Endothelial cell of umbilical vein (primary cell): ENCODE results near the gene RBM25. TPM values are rescaled to one million over a fixed set of nuclear protein-coding genes. Genes with fewer than 3 reads are reported as not detected.

ENCODE experiments used
- BruUV-seq: library from RNA; stranded (reverse); fragments of 400-500 nt; replicated peaks from 2 replicates; lab custom pipeline; 2021; lab: Mats Ljungman, UMichigan
- CTCF ChIA-PET: fragments of 300-600, 350-600 bp; sonication (Branson Sonifier 250); formaldehyde crosslinking; loops from one replicate; lab custom pipeline; 2021; ENCODE audit warnings: antibody characterized with exemption, inconsistent platforms; lab: Charles Lee
- POLR2A ChIA-PET: fragments of 300-600, 350-600 bp; sonication (Branson Sonifier 250); formaldehyde crosslinking; loops from one replicate; lab custom pipeline; 2021; ENCODE audit warnings: antibody characterized with exemption, inconsistent platforms; lab: Charles Lee
- DNase-seq: peaks from one replicate; pipeline ENCODE4 v3.0.0-alpha.2; 2011; ENCODE audit warnings: low read depth, low spot score
- FAIRE-seq: peaks from 2 replicates; lab custom pipeline; 2011; peaks lifted over from hg19 to GRCh38; lab: Jason Lieb, UNC
- H2AFZ ChIP-seq: 2 replicates; pipeline ENCODE4 v1.6.0; 2012; ENCODE audit warnings: low read depth, low read length, control low read depth, inconsistent platforms
- H3K27ac ChIP-seq: 2 replicates; pipeline ENCODE4 v1.5.1; 2011; ENCODE audit warnings: low read depth, mild to moderate bottlenecking, control low read depth, low read length, moderate library complexity; ENCODE audit not compliant: insufficient read depth
- H3K27me3 ChIP-seq, 2 experiments: 2 replicates each; pipeline versions ENCODE4 v1.6.0 to v1.6.1; 2011; ENCODE audit warnings: low read length in 2 of 2, mixed read lengths in 1 of 2; ENCODE audit not compliant: control insufficient read depth in 2 of 2, insufficient read depth in 2 of 2
- H3K36me3 ChIP-seq, 2 experiments: 2 replicates in 1 of 2; 3 replicates in 1 of 2; pipeline ENCODE4 v1.5.1; 2011; ENCODE audit warnings: low read length in 2 of 2, mild to moderate bottlenecking in 1 of 2, moderate library complexity in 1 of 2; ENCODE audit not compliant: control insufficient read depth in 2 of 2, insufficient read depth in 2 of 2; ENCODE audit errors: extremely low read depth in 1 of 2
- H3K4me1 ChIP-seq: 3 replicates; pipeline ENCODE4 v1.5.1; 2011; ENCODE audit warnings: mild to moderate bottlenecking, low read length; ENCODE audit not compliant: control insufficient read depth, insufficient read depth; ENCODE audit errors: extremely low read depth
- H3K4me2 ChIP-seq: 2 replicates; pipeline ENCODE4 v1.6.1; 2011; ENCODE audit warnings: low read length, control low read depth, mixed read lengths; ENCODE audit not compliant: insufficient read depth
- H3K4me3 ChIP-seq, 3 experiments: fragments of 200-600 bp in 1 of 3; sonication (generic), shearing (Covaris generic) in 1 of 3; replicated peaks in 1 of 3; 2 replicates each; pipeline ENCODE4 v1.5.1; 2011 to 2016; ENCODE audit warnings: control low read depth in 3 of 3, low read length in 3 of 3, mild to moderate bottlenecking in 2 of 3, inconsistent platforms in 1 of 3, low read depth in 1 of 3, moderate library complexity in 1 of 3; ENCODE audit not compliant: insufficient read depth in 1 of 3
- H3K79me2 ChIP-seq: 2 replicates; pipeline ENCODE4 v1.6.0; 2012; ENCODE audit warnings: low read length, inconsistent platforms; ENCODE audit not compliant: control insufficient read depth, insufficient read depth
- H3K9ac ChIP-seq: replicated peaks from 2 replicates; pipeline ENCODE3; 2011; ENCODE audit warnings: low read length, control low read depth; ENCODE audit not compliant: insufficient read depth; ENCODE audit errors: extremely low read depth
- H3K9me1 ChIP-seq: replicated peaks from 3 replicates; pipeline ENCODE4 v1.6.0; 2011; ENCODE audit warnings: mild to moderate bottlenecking, low read length; ENCODE audit not compliant: control insufficient read depth, insufficient read depth; ENCODE audit errors: extremely low read depth
- H3K9me3 ChIP-seq: replicated peaks from 2 replicates; pipeline ENCODE4 v1.5.1; 2012; ENCODE audit warnings: low read length, inconsistent platforms; ENCODE audit not compliant: control insufficient read depth, insufficient read depth
- H4K20me1 ChIP-seq: replicated peaks from 2 replicates; pipeline ENCODE3; 2011; ENCODE audit warnings: mild to moderate bottlenecking, low read length; ENCODE audit not compliant: control insufficient read depth, insufficient read depth; ENCODE audit errors: extremely low read depth
- EZH2 ChIP-seq: IDR thresholded peaks from 2 replicates; pipeline ENCODE4 v1.6.1; 2012; ENCODE audit warnings: borderline replicate concordance, low read depth, mild to moderate bottlenecking, moderate library complexity, low read length, inconsistent platforms; ENCODE audit not compliant: severe bottlenecking
- FOS ChIP-seq: IDR thresholded peaks from 2 replicates; pipeline ENCODE4 v1.6.1; 2011; ENCODE audit warnings: mild to moderate bottlenecking, low read length, moderate library complexity, borderline replicate concordance; ENCODE audit not compliant: insufficient read depth
- GATA2 ChIP-seq: IDR thresholded peaks from 2 replicates; pipeline ENCODE4 v1.7.0; 2011; ENCODE audit warnings: low read depth, mild to moderate bottlenecking, moderate library complexity, mixed read lengths, low read length; ENCODE audit not compliant: insufficient read length, insufficient read depth
- JUN ChIP-seq: IDR thresholded peaks from 2 replicates; pipeline ENCODE4 v1.6.1; 2011; ENCODE audit warnings: borderline replicate concordance, low read depth; ENCODE audit not compliant: insufficient read length, insufficient read depth
- MYC ChIP-seq: IDR thresholded peaks from one replicate; pipeline ENCODE4 v1.6.1; 2011; ENCODE audit warnings: mild to moderate bottlenecking, low read depth, low read length
- POLR2A ChIP-seq: IDR thresholded peaks from 2 replicates; pipeline ENCODE4 v1.6.1; 2012; ENCODE audit warnings: low read depth, mild to moderate bottlenecking, control low read depth, low read length
- POLR2AphosphoS5 ChIP-seq: IDR thresholded peaks from 2 replicates; pipeline ENCODE4 v1.6.1; 2012; ENCODE audit warnings: low read depth, mild to moderate bottlenecking, control low read depth, low read length, moderate library complexity; ENCODE audit not compliant: insufficient read depth
- dilution Hi-C: fragments of 300-500 bp; cut with MboI; formaldehyde crosslinking; loops from one replicate; pipeline ENCODE4 v1.15.0; 2019; ENCODE audit warnings: low sequenced_read_pairs; ENCODE audit not compliant: extremely low pct_ligation_motif_present
- intact Hi-C: fragments of 100-400 bp; cut with micrococcal nuclease; formaldehyde crosslinking; loops from one replicate; pipeline ENCODE4 v1.10.0; 2022
- polyA plus RNA-seq, 4 experiments: library from polyadenylated mRNA; depleted of rRNA in 3 of 4; stranded (reverse) in 3 of 4; unstranded in 1 of 4; fragments of >200 nt; gene quantifications; 2 replicates each; pipeline versions ENCODE4 v1.2.1 to v1.2.3, GENCODE V29; 2011 to 2012; ENCODE audit warnings: missing spikeins in 1 of 4
- total RNA-seq: library from RNA; stranded (reverse); gene quantifications from 2 replicates; pipeline ENCODE4 v1.2.3, GENCODE V29; 2021
- TF ChIP-seq, protein P1 (sequence below), 2 donors: IDR thresholded peaks; 1 replicate in 1 of 2; 2 replicates in 1 of 2; pipeline ENCODE4 v1.5.1; 2011; ENCODE audit warnings: low read length in 2 of 2, mild to moderate bottlenecking in 2 of 2, moderate library complexity in 2 of 2, control low read depth in 1 of 2, inconsistent platforms in 1 of 2, low read depth in 1 of 2; ENCODE audit not compliant: insufficient read depth in 1 of 2; ENCODE audit errors: extremely low read depth in 1 of 2
- TF ChIP-seq, protein P2 (sequence below): IDR thresholded peaks from 2 replicates; pipeline ENCODE4 v1.6.1; 2011; ENCODE audit not compliant: insufficient read depth, insufficient read length

Gene RBM25
- total and polyA plus RNA-seq, 2 donors (not counting 3 experiments of a cell fraction or from before 2014, with no cell fraction given), result 20.6 to 86.1 TPM

DNA sequence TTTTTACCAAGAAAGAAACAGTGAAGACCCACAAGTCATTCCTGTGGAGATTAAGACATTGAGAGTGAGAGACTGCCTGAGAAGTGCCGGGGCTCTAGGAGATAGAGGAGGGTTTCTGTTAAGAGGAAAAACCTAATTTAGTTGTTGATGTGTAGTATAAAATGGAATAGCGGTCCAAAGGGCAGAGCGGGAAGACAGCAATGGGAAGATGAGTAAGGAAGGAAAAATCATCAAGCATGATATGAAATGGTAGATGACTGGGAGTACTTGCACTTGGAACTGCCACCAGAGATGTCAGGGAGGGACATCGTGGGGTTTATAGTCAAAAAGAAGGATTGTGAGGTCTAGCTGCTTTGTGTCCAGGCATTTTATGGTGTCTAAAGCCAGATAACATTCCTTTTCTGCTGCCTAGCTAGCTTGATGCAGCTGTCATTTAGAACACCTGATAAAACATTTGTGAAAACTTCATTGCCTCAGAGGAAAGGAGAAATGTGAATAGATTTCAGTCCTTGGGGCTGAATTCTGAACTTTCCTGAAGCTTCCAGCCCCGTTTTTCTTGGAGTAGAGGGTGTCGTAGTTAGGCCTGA is 57.8 kb downstream of the RBM25 start:
- H3K27me3 ChIP-seq, result no peaks in the 10 kb centered on the region
- ChIA-PET CTCF (interaction anchor here (1.4 kb wide), 1 partner anchor 9 kb away, joined by 4 read pairs; no protein-coding TSS in a partner anchor), POLR2A (interaction anchor here (0.6 to 1.0 kb wide), 2 partner anchors 20 to 91 kb away, joined by 3 read pairs; no protein-coding TSS in a partner anchor)
- H3K4me3 ChIP-seq, result no peak overlapping the region
- H3K9me1 ChIP-seq, result peaks cover 2% of the 10 kb centered on the region
- intact Hi-C loops (no loop called here), dilution Hi-C loops (no loop called here)
- no peaks in the 10 kb centered on the region for H3K9me3 ChIP-seq
- no peak overlapping the region for H3K9ac ChIP-seq
- peaks cover 7% of the 10 kb centered on the region for H3K79me2 ChIP-seq
- no peaks in the 10 kb centered on the region for H3K4me1 ChIP-seq
- BruUV-seq, result no TSS peak
- H2AFZ ChIP-seq, result no peak overlapping the region
- H3K36me3 ChIP-seq, result peaks cover 22 to 27% of the 10 kb centered on the region in 2 experiments
- TF ChIP-seq POLR2AphosphoS5, result no peak
- no peak for TF ChIP-seq FOS
- TF ChIP-seq JUN, result no peak
- TF ChIP-seq POLR2A, result no peak
- TF ChIP-seq MYC, result no peak
- TF ChIP-seq GATA2, result no peak
- TF ChIP-seq, protein P1, sequence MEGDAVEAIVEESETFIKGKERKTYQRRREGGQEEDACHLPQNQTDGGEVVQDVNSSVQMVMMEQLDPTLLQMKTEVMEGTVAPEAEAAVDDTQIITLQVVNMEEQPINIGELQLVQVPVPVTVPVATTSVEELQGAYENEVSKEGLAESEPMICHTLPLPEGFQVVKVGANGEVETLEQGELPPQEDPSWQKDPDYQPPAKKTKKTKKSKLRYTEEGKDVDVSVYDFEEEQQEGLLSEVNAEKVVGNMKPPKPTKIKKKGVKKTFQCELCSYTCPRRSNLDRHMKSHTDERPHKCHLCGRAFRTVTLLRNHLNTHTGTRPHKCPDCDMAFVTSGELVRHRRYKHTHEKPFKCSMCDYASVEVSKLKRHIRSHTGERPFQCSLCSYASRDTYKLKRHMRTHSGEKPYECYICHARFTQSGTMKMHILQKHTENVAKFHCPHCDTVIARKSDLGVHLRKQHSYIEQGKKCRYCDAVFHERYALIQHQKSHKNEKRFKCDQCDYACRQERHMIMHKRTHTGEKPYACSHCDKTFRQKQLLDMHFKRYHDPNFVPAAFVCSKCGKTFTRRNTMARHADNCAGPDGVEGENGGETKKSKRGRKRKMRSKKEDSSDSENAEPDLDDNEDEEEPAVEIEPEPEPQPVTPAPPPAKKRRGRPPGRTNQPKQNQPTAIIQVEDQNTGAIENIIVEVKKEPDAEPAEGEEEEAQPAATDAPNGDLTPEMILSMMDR (IDR thresholded peaks at IDR 0.05; ENCODE audit: extremely low read depth in 1 of 2, insufficient read depth in 1 of 2, low read depth in 1 of 2, low read length in 2 of 2), result no peak
- TF ChIP-seq EZH2, result no peak
- TF ChIP-seq, protein P2, sequence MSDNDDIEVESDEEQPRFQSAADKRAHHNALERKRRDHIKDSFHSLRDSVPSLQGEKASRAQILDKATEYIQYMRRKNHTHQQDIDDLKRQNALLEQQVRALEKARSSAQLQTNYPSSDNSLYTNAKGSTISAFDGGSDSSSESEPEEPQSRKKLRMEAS, result no peak
- no peaks in the 10 kb centered on the region for H4K20me1 ChIP-seq
- H3K27ac ChIP-seq, result no peak overlapping the region
- H3K4me2 ChIP-seq, result no peak overlapping the region
- FAIRE-seq, result no peak
- no peak for DNase-seq
